ENCODE results near the gene GRM5.

- no peak for TF ChIP-seq CTCF (conservative IDR thresholded peaks at IDR 0.05)
- no peak for TF ChIP-seq EZH2 (IDR thresholded peaks at IDR 0.05; ENCODE audit: low read depth)
These were observed 275.6 kb downstream of the GRM5 start for GRCh38 chr11:88790182-88790581.

Data from PC-9 (cell line).